ENCODE data around the gene STX5. TPM values are rescaled to one million over a fixed set of nuclear protein-coding genes. Genes with fewer than 3 reads are reported as not detected.
A peak's percentile ranks its signal among the peaks of the same experiment; 100 is the strongest.
"Not testable (repeated sequence)": the region's sequence is repeated elsewhere in the genome, so short reads cannot be mapped to it uniquely, and the experiment has no call there.

STX5 gene
- total RNA-seq, 1 experiment from 2014 or later, result 15.9 TPM

DNA sequence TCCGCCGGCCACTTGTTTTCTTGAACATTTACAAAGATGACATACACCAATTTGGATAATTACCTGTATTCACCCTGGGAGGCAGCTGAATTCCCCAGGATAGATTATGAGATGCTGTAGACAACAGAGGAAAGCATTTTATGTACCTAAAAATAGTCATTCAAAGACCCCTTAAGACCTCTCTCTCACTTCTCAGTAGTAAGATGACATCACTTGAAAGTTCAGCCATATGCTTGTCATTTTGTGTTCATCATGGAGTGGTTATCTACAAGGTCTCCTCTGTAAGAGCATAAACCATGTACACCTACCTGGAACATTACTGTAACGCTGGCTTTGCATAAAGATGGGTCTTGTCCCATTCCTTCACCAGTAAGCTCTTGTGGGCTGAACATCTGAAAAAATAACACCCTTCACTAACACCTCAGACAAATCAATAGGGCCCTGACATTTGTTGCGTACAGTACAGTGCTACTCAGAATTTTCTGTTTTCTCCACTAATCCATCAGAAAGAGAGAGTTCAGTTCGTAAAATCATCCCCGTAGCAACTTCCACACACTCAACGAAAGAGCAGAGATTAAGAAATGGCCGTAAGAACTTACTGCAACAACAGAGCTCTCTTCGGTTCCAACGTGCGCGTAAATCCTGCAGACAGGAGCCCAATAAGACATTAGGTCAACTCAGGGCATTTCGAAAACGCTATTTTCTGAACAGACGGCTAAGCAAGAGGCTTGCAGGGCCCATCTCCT, 23.1 kb upstream of the STX5 start:
- DNase-seq (ENCODE audit: extremely low read depth, low read depth), result no peak

DNA sequence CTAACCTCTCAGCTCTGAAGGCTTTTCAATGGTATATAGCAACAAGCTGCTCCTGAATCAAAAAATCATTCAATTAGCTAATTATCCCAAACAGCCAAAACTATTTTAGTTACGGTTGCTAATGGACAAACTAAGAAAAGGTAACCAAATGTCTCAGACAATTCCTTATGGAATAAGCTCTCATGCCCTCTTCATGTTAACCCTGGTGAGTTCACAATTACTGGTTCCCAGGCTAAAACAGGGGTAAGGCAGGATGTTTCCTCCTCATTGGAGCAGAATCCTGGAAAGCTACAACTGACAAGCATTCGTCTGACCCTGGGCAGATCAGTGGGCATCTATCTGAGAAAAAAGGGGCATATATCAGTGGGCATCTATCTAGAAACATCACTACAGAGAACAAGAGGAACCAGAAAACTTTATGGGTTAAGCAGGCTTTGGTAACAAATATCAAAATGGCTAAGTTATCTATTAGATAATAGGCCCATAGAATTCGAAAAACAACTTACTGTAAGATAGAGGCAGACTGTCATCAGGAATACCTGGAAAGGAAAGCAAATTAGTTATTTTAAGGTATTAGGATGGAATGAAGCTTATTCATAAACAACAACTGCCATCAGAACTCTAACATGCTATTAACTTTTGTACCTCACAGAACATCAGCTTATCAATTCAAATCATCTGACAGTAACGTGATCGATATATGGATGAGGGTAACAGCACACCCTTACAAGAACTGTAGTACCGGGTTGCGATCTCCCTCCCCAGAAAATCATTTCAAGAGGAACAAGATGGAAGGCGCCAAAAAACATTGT, 22.4 kb upstream of the STX5 start:
- no peak for DNase-seq (ENCODE audit: extremely low read depth, low read depth)

DNA sequence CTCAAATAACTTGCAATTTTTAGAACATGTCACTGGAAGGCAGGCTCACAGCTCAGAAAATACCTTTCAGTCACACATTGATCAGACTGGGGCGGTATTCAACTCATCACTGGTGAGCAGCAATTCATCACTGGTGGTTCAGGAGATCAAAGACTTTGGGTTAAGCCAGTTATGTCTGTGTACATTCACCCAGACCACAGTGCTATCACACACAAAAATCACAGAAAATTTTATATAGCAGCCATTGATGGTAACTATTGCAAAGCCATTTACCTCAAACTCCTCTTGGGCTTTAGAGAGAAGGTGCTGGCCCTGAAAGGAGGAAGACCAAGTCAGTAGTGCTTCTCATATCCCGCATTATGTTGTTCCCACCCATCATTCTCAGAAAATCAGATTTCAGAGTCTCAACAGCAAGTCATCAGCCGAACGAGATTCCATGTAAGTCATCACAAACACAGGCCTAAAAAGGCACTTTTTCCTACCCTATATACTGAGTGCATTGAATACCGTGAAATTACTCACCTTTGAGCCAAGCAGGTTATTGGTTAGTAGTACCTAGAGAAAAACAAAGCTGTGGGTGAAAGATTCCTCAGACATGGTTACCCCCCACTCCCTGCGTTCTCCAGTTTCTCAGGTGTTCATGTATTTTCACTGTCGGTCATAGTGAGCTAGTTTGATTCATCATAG, 21.6 kb upstream of the STX5 start:
- DNase-seq (ENCODE audit: extremely low read depth, low read depth), result no peak

DNA sequence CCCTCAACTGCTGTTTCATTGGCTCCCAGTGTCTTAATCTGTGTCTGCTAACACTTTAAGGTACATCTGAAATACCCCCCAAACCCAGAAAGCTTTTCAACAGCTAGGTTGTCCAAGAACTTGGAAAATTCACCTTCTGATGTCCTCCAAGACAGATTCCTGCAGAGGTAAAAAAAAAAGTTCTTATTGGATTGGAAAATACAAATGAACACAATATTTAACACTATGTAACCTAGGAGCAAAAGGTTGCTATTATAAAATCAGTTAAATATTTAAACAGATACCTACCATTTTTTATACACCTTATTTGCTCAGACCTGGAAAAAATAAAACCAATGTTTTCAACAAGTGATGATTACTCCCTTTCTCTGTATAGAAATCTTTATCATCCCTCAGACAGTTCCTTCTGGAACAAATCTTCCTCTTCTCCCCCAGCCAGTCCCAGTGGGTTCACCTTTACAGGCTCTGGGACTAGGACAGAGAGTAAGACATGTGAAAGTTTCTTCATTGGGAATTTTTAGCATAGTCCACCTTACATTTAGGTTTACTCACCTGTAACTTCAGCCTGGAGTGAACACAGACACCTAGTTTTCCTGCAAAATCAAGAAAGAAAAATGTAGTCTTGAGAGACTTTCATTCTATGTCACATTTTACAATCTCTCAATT, 20.8 kb upstream of the STX5 start:
- DNase-seq (ENCODE audit: extremely low read depth, low read depth), result no peak

DNA sequence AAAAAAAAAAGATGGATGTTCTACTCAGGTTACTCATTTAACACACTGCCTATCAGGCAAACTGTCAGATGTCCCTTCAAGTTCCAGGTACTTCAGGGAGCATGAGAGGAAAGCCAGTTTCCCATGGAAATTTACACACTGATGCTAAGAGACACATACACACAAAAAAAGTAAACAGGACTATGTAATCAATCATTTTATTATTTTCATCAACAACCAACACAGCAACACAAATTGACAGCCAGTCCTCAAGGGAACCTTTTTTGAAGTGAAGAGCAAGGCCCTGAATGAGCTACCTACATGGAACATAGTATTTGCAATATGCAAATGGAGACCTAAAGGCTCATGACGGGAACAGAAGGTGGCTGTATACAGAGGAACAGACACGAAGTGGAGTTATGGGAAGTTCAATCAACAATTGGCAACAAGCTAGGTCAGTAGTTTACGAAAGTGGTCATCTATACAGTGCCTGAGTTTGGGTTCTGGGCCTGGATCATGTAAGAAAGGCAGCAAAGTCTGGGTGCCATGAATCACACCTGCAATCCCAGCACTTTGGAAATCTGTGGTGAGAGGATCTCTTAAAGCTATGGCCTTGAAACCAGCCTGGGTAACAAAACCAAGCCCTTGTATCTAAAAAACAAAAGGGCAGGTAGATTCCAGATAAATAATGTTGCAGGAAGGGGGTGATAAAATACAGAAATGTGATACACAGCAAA, 20.1 kb upstream of the STX5 start:
- DNase-seq (ENCODE audit: extremely low read depth, low read depth), result no peak

DNA sequence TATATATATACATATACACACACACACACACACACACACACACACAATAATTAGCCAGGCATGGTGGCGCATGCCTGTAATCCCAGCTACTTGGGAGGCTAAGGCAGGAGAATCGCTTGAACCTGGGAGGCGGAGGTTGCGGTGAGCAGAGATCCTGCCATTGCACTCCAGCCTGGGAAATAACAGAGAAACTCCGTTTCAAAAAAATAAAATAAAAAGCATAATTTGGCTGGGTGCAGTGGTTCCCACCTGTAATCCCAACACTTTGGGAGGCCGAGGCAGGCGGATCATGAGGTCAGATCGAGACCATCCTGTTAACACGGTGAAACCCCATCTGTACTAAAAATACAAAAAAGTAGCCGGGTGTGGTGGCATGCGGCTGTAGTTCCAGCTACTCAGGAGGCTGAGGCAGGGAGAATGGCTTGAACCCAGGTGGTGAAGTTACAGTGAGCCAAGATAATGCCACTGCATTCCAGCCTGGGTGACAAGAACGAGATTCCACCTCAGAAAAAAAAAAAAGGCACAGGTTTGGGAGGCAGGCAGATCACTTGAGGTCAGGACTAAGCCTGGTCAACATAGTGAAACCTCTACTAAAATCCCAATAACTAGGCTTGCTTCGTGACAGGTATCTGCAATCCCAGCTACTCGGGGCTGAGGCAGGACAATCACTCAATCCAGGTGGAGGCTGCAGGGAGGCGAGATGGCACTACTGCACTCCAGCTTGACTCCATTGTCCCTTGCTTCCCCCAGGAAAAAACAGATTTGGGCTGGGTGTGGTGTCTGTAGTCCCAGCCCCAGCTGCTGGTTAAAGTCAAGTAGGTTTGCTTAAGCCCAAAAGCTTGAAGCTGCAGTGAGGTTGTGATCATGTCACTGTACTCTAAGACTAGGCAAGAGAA, 19.3 kb upstream of the STX5 start:
- no peak for DNase-seq (ENCODE audit: extremely low read depth, low read depth)

DNA sequence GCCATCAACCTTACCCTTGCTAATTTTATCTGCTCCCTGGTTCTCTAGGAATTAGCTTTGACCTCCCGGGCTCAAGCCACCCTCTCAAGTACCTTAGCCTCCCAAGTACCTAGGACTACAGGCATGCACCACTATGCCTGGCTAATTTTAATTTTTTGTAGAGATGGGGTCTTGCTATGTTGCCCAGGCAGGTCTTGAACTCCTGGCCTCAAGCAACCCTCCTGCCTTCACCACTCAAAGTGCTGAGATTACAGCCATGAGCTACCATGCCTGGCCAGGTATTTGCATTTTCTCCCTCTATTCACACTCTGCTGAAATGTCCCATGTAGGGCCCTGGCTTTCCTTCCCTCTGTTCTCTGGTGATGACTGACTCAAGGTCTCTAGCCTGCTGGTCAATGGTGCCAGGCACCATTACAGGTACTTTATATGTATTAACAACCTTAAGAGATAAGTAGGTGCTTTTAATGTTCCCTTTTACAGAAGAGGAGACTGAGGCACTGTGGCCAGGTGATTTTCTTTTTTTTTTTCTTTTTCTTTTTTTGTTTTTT, 16.0 kb upstream of the STX5 start:
- DNase-seq (ENCODE audit: extremely low read depth, low read depth), result no peak

DNA sequence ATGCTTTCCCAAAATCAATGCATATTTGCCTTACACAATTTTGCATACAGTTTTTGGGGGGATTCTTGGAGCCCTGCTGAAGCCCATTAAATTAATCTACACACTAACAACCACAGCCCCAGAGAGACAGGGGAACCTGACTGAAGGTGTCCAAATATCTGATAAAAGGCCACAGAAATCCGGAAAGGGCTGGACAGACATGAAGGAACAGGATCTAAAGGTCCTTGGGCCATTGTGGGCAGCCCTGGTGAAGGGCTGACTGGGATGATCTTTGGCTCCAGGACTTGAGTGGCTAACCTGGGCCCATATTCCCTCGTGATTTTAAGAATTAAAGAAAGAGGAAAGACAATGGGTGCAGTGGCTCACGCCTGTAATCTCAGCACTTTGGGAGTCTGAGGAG, 14.3 kb upstream of the STX5 start:
- DNase-seq (ENCODE audit: extremely low read depth, low read depth), result no peak

DNA sequence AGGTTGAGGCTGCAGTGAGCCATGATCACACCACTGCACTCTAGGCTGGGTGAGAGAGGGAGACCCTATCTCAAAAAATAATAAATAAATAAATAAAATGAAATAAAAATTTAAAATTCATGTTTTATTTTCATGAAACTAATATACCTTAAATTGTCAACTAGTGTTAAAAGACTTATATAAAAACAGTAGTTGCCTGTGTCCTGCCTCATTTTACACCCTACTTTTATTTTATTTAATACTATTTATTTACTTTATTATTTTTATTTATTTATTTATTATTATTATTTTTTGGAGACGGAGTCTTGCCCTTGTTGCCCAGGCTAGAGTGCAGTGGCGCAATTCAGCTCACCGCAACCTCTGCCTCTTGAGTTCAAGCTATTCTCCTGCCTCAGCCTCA, 12.3 kb upstream of the STX5 start:
- DNase-seq (ENCODE audit: extremely low read depth, low read depth), result no peak

DNA sequence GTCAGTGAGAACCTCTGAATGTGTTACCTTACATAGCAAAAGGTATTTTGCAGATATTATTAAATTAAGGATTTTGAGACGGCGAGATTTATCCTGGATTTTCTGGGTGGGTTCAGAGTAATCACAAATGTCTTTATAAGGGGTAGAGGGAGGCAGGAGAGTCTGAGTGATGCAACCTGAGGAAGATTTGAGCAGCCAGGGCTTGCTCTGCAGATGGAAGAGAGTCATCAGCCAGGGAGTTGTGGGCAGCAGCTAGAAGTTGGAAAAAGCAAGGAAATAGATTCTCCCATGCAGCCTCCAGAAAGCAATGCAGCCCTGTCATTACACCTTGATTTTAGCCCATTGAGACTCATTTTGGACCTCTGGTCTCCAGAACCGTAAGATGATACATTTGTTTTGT, 11.6 kb upstream of the STX5 start:
- no peak for DNase-seq (ENCODE audit: extremely low read depth, low read depth)

DNA sequence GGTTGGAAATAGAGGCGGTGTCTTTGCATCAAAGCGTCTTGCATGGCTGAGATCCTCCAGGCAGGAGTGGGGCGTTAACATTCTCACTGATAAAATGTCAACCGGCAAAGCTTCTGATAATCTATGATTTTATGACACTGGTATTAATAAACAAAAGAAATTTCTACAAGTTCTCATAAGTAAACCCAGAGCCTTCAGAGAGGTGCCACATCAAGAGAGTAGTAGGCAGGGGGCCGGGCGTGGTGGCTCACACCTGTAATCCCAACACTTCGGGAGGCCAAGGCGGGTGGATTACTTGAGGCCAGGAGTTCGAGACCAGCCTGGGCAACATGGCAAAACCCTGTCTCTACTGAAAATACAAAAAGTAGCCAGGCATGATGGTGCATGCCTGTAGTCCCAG, 11.0 kb upstream of the STX5 start:
- DNase-seq (ENCODE audit: extremely low read depth, low read depth), result not testable (repeated sequence)

DNA sequence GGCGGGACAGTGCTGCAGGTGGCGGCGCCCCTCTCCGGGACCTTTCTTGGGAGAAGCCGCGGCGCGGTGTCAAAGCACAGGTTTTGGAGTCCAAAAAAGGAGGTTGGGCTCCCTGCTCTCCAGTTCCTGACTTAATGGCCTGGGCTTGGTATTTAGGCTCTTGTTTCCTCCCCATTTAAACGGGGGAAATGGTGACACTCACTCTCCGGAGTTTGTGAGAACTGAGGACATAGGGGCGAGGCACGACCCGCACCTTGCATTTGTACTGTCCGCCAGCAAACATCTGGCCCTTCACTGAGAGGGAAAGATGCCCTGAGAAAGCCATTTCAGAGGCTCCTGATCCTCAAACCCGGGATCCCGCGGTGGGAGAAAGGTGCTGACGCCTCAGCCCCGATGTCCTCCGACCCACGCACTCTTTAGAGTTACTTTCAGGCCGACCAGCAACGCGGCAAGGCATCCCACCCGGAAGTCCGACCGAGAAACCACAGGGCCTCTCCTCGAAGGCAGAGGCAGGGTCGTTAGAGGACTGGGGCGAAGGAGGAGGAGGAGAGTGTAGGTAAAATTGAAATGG, 10.4 kb upstream of the STX5 start:
- DNase-seq (ENCODE audit: extremely low read depth, low read depth), result no peak

DNA sequence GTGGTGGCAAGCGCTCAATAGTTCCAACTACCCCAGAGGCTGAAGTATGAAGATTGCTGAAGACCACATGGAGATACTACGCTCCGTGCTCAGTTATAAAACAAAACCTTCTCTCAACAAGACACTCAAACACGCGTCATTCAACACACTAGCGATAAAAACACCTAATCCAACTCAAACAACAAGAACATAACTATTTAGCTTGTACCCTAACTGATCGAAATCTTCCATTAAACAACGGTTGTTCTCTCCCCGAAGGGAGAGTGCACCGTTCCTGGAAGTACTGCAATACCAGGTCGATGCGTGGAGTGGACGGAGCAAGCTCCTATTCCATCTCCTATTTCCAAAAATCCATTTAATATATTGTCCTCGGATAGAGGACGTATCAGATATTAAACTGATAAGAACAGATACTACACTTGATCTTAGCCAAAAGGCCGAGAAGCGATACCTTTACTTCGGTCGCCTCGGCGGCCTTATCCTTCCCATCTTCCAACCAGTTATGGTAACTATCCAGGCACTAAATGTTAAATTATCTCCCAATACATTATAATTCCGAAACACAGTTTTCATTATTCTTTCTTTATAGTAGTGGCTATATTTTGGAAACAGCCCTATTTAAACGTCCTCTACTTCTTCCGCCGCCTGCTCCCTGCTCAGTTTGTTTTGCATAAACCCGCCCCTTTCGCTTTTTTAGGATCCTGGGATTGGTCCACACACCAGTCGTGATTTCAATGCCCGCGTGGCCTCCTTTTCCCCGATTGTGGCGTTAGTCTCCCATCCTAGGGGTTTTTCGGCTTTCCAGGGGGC, 9.7 kb upstream of the STX5 start:
- DNase-seq (ENCODE audit: extremely low read depth, low read depth), result peak; percentile 99

DNA sequence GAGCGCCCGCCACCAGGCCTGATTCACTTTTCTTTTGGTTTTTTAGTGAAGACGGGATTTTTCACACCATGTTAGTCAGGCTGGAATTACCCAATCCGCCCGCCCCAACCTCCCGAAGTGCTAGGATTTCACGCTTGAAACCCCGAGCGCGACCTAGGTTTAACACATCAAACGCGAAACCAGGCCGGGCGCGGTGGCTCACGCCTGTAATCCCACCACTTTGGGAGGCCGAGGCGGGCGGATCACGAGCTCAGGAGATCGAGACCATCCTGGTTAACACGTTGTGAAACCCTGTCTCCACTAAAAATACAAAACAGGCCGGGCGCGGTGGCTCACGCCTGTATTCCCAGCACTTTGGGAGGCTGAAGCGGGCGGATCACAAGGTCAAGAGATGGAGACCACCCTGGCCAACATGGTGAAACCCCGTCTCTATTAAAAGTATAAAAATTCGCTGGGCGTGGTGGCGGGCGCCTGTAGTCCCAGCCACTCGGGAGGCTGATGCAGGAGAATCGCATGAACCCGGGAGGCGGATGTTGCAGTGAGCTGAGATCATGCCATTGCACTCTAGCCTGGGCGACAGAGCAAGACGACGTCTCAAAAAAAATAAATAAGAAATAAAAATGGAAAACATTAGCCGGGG, 9.0 kb upstream of the STX5 start:
- DNase-seq (ENCODE audit: extremely low read depth, low read depth), result peak; percentile 73

DNA sequence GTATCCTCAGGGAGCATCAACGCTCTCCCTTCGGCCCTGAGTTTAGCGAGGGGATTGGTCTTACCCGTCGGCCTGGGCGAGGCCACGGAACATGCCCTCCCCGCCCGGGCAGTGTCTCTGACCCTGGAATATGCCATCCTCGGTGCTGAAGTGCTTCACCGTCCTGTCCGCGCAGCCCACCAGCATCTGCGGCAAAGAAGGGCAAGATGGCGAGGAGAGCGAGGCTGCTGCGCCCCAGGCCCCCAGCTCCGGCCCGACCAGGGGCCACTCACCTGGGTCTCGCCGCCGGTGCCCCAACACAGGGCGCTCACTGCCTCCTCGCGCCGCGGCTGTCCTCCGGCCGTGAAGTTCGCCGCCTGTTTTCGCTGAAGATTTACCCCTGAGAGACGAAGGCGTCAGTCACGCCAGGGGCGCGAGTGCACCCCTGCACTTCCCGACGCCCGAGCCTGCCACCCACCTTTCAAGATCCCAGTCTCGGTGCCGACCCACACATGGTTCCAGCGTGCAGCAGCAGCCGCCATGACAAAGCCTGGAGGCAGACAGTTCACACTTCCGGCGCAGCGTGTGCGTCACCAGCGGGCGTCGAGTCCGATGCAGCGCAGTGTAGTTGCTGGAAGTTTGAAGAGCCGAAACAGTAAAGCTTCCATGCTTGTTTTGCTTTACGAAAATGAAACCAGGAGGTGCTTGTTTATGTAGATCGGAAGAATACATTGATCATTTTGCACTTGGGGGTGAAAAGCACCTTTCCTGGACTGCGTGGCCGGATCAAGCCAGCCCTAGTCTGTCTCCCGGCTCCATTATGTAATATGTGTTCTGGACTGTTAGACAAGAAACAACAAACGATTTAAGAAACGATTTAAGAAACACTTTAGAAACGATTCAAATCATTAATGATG, 7.4 kb upstream of the STX5 start, which contains the start of gene WDR74:
Gene WDR74 (minus strand): TSS at position 541 of the 896 bp plus-strand sequence. CDS start 20 bp downstream, at position 521.
- DNase-seq (ENCODE audit: extremely low read depth, low read depth), result peak; percentile 84

DNA sequence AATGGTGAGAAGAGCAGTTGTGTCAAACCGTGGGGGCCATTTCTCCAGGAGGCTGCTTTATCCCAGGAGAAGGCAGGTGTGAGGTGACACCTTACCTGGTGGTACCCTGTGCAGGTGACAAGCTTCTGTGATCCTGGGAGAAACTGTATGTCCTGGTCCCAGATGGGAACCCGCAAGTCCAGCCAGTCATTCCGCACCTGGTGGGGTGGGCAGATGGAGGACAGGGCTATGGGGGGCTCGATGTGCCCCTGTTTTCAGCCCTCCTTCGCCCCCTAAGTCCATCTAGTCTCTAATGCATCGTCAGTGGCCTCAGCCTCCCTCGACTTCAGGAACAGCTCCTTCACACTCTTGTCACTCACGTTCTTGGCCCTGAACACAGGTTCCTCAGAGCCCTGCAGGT, 3.5 kb upstream of the STX5 start:
- no peak for DNase-seq (ENCODE audit: extremely low read depth, low read depth)
